ENCODE data around the gene CLCN6. TPM values are rescaled to one million over a fixed set of nuclear protein-coding genes. Genes with fewer than 3 reads are reported as not detected.

CLCN6 gene
- total and polyA plus RNA-seq, 2 of the 13 experiments (the other 11 are each of a cell fraction or from before 2014, with no cell fraction given), result 14.9 to 19.3 TPM

DNA sequence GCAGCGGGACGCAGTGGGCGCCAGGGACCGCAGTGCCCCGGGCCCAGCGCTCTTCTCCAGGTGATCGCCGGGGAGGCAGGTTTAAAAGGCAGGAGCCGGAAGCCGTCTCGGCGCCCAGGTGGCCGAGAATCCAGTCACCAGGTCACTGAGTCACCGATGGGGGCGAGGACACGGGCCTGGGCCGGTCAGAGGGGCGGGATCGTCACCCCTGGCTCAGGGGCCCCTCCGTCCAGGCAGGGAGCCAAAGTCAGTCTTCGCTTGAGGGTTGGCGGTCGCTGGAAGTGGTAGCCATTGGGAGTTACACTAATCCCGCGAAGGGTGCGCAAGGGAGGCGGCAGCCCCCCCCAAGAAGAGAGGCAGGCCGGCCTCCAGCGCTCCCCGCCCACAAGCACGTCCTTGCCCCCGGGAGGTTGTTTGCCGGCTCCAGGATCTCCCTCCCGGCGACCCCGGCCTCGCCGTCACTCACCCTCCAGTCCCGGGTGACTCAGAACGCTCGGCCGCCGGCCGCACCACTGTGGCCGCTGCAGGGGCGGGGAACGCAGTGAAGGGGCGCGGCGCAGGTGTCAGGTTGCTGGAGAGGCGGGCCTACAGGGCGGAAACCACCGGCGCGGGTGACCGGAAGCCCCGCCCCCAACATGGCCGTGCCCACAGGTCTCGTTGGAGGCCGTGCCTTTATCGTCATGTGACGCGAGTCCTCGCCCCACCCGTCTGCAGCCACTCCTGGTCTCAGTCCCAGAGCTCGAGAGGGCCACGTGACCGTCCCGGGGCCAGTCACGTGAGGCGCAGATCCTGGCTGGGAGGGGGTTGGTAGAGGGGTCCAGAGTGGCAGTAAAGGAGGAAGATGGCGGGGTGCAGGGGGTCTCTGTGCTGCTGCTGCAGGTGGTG lies at the start of gene CLCN6, which contains the start of gene MTHFR (continued):
- TF ChIP-seq, protein P1, sequence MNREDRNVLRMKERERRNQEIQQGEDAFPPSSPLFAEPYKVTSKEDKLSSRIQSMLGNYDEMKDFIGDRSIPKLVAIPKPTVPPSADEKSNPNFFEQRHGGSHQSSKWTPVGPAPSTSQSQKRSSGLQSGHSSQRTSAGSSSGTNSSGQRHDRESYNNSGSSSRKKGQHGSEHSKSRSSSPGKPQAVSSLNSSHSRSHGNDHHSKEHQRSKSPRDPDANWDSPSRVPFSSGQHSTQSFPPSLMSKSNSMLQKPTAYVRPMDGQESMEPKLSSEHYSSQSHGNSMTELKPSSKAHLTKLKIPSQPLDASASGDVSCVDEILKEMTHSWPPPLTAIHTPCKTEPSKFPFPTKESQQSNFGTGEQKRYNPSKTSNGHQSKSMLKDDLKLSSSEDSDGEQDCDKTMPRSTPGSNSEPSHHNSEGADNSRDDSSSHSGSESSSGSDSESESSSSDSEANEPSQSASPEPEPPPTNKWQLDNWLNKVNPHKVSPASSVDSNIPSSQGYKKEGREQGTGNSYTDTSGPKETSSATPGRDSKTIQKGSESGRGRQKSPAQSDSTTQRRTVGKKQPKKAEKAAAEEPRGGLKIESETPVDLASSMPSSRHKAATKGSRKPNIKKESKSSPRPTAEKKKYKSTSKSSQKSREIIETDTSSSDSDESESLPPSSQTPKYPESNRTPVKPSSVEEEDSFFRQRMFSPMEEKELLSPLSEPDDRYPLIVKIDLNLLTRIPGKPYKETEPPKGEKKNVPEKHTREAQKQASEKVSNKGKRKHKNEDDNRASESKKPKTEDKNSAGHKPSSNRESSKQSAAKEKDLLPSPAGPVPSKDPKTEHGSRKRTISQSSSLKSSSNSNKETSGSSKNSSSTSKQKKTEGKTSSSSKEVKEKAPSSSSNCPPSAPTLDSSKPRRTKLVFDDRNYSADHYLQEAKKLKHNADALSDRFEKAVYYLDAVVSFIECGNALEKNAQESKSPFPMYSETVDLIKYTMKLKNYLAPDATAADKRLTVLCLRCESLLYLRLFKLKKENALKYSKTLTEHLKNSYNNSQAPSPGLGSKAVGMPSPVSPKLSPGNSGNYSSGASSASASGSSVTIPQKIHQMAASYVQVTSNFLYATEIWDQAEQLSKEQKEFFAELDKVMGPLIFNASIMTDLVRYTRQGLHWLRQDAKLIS (CRISPR knock-in tag; IDR thresholded peaks at IDR 0.05), result no peak
- TF ChIP-seq ZNF652 (CRISPR knock-in tag; IDR thresholded peaks at IDR 0.05; ENCODE audit: borderline replicate concordance, low read depth) (no peak), ZSCAN31 (CRISPR knock-in tag; IDR thresholded peaks at IDR 0.05; ENCODE audit: low read depth) (peak; percentile 66), ZNF577 (CRISPR knock-in tag; IDR thresholded peaks at IDR 0.05; ENCODE audit: borderline replicate concordance, low read depth) (no peak), ZNF841 (CRISPR knock-in tag; IDR thresholded peaks at IDR 0.05; ENCODE audit: borderline replicate concordance) (no peak), POLR2AphosphoS5 (IDR thresholded peaks at IDR 0.05; ENCODE audit: low read depth, low read length) (peak; percentile 64), CHD2 (IDR thresholded peaks at IDR 0.05; ENCODE audit: low read depth, low read length) (no peak), ZNF546 (CRISPR knock-in tag; conservative IDR thresholded peaks at IDR 0.05) (no peak; the same call in 1 of the 2 replicates), ZNF75D (CRISPR knock-in tag; IDR thresholded peaks at IDR 0.05; ENCODE audit: borderline replicate concordance) (no peak), TARDBP (CRISPR knock-in tag; IDR thresholded peaks at IDR 0.05) (no peak), ZNF605 (CRISPR knock-in tag; IDR thresholded peaks at IDR 0.05) (no peak; the same call in 1 of the 2 replicates), SP5 (CRISPR knock-in tag; IDR thresholded peaks at IDR 0.05; ENCODE audit: borderline replicate concordance, low read depth) (peak; percentile 70; the same call in 1 of the 2 replicates), SMAD9 (CRISPR knock-in tag; IDR thresholded peaks at IDR 0.05) (no peak), ZNF564 (CRISPR knock-in tag; IDR thresholded peaks at IDR 0.05) (peak; percentile 80), YEATS2 (CRISPR knock-in tag; IDR thresholded peaks at IDR 0.05; ENCODE audit: borderline replicate concordance) (peak; percentile 94), DZIP1 (CRISPR knock-in tag; IDR thresholded peaks at IDR 0.05) (peak; percentile 97), ZNF709 (CRISPR knock-in tag; IDR thresholded peaks at IDR 0.05) (no peak), RFXAP (CRISPR knock-in tag; IDR thresholded peaks at IDR 0.05; ENCODE audit: borderline replicate concordance) (no peak; the same call in 1 of the 2 replicates)
- TF ChIP-seq, protein P2, sequence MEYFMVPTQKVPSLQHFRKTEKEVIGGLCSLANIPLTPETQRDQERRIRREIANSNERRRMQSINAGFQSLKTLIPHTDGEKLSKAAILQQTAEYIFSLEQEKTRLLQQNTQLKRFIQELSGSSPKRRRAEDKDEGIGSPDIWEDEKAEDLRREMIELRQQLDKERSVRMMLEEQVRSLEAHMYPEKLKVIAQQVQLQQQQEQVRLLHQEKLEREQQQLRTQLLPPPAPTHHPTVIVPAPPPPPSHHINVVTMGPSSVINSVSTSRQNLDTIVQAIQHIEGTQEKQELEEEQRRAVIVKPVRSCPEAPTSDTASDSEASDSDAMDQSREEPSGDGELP (IDR thresholded peaks at IDR 0.05; ENCODE audit: borderline replicate concordance, low read depth), result peak; percentile 86; the same call in 1 of the 2 replicates
- TF ChIP-seq, protein P3, sequence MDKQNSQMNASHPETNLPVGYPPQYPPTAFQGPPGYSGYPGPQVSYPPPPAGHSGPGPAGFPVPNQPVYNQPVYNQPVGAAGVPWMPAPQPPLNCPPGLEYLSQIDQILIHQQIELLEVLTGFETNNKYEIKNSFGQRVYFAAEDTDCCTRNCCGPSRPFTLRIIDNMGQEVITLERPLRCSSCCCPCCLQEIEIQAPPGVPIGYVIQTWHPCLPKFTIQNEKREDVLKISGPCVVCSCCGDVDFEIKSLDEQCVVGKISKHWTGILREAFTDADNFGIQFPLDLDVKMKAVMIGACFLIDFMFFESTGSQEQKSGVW (CRISPR knock-in tag; IDR thresholded peaks at IDR 0.05; ENCODE audit: borderline replicate concordance), result no peak

Measured in HepG2 (cell line).